ENCODE results near the gene DACH1. TPM values are rescaled to one million over a fixed set of nuclear protein-coding genes. Genes with fewer than 3 reads are reported as not detected.

The DACH1 gene
- total RNA-seq, 1 experiment from 2014 or later, result not detected

DNA sequence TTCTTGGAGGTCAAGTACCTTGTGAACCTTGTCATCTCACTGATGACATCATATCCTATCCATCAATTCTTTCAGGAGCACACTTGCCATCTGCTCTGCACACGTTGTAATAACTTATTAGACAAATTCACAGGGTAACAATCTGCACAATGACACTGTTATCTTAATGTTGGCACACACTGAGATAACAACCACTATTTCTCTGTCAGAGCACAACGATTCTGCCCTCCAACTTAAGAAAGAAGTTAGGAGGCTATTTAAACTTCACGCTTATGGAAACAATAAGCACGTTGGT is 351.3 kb downstream of the DACH1 start:
- Histone ChIP-seq H3K4me1 (ENCODE audit: insufficient read depth, low read length) (no peaks in the 10 kb centered on the region), H3F3A (ENCODE audit: low read length, unreplicated experiment) (no peaks in the 10 kb centered on the region), H3K79me2 (ENCODE audit: low read length) (no peaks in the 10 kb centered on the region), H3K27me3 (ENCODE audit: low read length) (no peaks in the 10 kb centered on the region), H3K9ac (ENCODE audit: low read length) (no peak overlapping the region), H2AFZ (ENCODE audit: low read length) (no peak overlapping the region), H3K4me2 (ENCODE audit: low read length) (no peak overlapping the region), H3K27ac (ENCODE audit: low read length) (no peak overlapping the region), H4K20me1 (ENCODE audit: low read length) (no peaks in the 10 kb centered on the region), H3K9me2 (replicated peaks; ENCODE audit: low read length) (no peaks in the 10 kb centered on the region), H3K9me3 (ENCODE audit: low read length) (no peaks in the 10 kb centered on the region), H3K4me3 (ENCODE audit: low read length) (no peak overlapping the region), H3K36me3 (ENCODE audit: low read depth, low read length) (no peaks in the 10 kb centered on the region)
- DNase-seq (no peak), ATAC-seq (no peak)
- TF ChIP-seq EZH2 (IDR thresholded peaks at IDR 0.05; ENCODE audit: low read length, unreplicated experiment), result no peak
- TF ChIP-seq EZH2phosphoT487 (IDR thresholded peaks at IDR 0.05; ENCODE audit: borderline replicate concordance, low read length), result no peak
- no peak for TF ChIP-seq CTCF (conservative IDR thresholded peaks at IDR 0.05; ENCODE audit: low read depth, low read length)
- ChIA-PET POLR2A (ENCODE audit: unreplicated experiment) (no interaction called here), CTCF (no interaction called here)
- no TSS peak for BruUV-seq (replicated peaks)
- intact Hi-C loops (cut with micrococcal nuclease), result no loop called here

GRCh38 chr13:71514900-71515743 is 351.9 kb downstream of the DACH1 start:
- Histone ChIP-seq H3K27ac (ENCODE audit: low read length) (no peak overlapping the region), H3K36me3 (ENCODE audit: low read depth, low read length) (no peaks in the 10 kb centered on the region), H3K4me1 (ENCODE audit: insufficient read depth, low read length) (no peaks in the 10 kb centered on the region), H3K9ac (ENCODE audit: low read length) (no peak overlapping the region), H3K9me2 (replicated peaks; ENCODE audit: low read length) (no peaks in the 10 kb centered on the region), H4K20me1 (ENCODE audit: low read length) (no peaks in the 10 kb centered on the region), H3K79me2 (ENCODE audit: low read length) (no peaks in the 10 kb centered on the region), H3K9me3 (ENCODE audit: low read length) (no peaks in the 10 kb centered on the region), H3F3A (ENCODE audit: low read length, unreplicated experiment) (no peaks in the 10 kb centered on the region), H3K4me3 (ENCODE audit: low read length) (no peak overlapping the region), H3K27me3 (ENCODE audit: low read length) (no peaks in the 10 kb centered on the region), H3K4me2 (ENCODE audit: low read length) (no peak overlapping the region), H2AFZ (ENCODE audit: low read length) (no peak overlapping the region)
- DNase-seq (no peak), ATAC-seq (no peak)
- BruUV-seq (replicated peaks), result no TSS peak
- intact Hi-C loops (cut with micrococcal nuclease), result no loop called here
- CTCF ChIA-PET, result no interaction called here
- POLR2A ChIA-PET (ENCODE audit: unreplicated experiment), result no interaction called here
- TF ChIP-seq EZH2phosphoT487 (IDR thresholded peaks at IDR 0.05; ENCODE audit: borderline replicate concordance, low read length) (no peak), EZH2 (IDR thresholded peaks at IDR 0.05; ENCODE audit: low read length, unreplicated experiment) (no peak), CTCF (conservative IDR thresholded peaks at IDR 0.05; ENCODE audit: low read depth, low read length) (no peak)

DNA sequence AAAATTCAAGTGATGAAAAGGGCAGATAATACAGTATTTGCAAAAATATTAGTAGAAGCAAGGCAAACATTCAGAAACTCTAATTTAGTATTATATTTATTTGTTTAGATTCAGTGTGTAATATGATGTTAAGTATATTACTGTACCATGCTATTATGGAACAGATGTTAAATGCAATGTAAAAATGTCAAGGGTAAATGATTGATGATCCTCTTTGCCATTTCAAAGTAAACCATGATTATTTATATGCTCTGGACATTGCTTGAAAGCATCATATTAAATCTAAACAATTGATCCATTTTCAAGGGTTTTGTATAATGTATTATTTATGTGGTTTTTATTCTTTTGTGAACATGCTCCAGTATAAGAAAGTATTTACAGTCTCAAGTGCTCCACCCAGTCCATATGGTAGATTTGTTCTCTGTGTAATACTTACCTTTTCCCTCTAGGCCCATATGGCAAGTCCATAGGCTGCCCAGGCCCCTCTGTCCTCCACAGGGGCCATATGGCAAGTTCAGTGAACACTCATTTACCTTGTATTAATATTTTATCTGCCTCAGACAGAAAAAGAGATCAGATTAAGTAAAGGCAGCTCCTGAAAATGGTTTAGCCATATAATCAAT is 353.5 kb downstream of the DACH1 start:
- Histone ChIP-seq H4K20me1 (ENCODE audit: low read length) (no peaks in the 10 kb centered on the region), H2AFZ (ENCODE audit: low read length) (no peak overlapping the region), H3K9me2 (replicated peaks; ENCODE audit: low read length) (no peaks in the 10 kb centered on the region), H3K9ac (ENCODE audit: low read length) (no peak overlapping the region), H3K27ac (ENCODE audit: low read length) (no peak overlapping the region), H3K4me2 (ENCODE audit: low read length) (no peak overlapping the region), H3K27me3 (ENCODE audit: low read length) (no peaks in the 10 kb centered on the region), H3K36me3 (ENCODE audit: low read depth, low read length) (no peaks in the 10 kb centered on the region), H3K4me1 (ENCODE audit: insufficient read depth, low read length) (no peaks in the 10 kb centered on the region), H3F3A (ENCODE audit: low read length, unreplicated experiment) (no peaks in the 10 kb centered on the region), H3K9me3 (ENCODE audit: low read length) (no peaks in the 10 kb centered on the region), H3K79me2 (ENCODE audit: low read length) (no peaks in the 10 kb centered on the region), H3K4me3 (ENCODE audit: low read length) (no peak overlapping the region)
- intact Hi-C loops (cut with micrococcal nuclease), result no loop called here
- no TSS peak for BruUV-seq (replicated peaks)
- DNase-seq (no peak), ATAC-seq (no peak)
- ChIA-PET CTCF (no interaction called here), POLR2A (ENCODE audit: unreplicated experiment) (no interaction called here)
- TF ChIP-seq CTCF (conservative IDR thresholded peaks at IDR 0.05; ENCODE audit: low read depth, low read length) (no peak), EZH2 (IDR thresholded peaks at IDR 0.05; ENCODE audit: low read length, unreplicated experiment) (no peak), EZH2phosphoT487 (IDR thresholded peaks at IDR 0.05; ENCODE audit: borderline replicate concordance, low read length) (no peak)

Data from PC-3 (cell line).